ENCODE measurements around the gene OASL.

The OASL gene

DNA sequence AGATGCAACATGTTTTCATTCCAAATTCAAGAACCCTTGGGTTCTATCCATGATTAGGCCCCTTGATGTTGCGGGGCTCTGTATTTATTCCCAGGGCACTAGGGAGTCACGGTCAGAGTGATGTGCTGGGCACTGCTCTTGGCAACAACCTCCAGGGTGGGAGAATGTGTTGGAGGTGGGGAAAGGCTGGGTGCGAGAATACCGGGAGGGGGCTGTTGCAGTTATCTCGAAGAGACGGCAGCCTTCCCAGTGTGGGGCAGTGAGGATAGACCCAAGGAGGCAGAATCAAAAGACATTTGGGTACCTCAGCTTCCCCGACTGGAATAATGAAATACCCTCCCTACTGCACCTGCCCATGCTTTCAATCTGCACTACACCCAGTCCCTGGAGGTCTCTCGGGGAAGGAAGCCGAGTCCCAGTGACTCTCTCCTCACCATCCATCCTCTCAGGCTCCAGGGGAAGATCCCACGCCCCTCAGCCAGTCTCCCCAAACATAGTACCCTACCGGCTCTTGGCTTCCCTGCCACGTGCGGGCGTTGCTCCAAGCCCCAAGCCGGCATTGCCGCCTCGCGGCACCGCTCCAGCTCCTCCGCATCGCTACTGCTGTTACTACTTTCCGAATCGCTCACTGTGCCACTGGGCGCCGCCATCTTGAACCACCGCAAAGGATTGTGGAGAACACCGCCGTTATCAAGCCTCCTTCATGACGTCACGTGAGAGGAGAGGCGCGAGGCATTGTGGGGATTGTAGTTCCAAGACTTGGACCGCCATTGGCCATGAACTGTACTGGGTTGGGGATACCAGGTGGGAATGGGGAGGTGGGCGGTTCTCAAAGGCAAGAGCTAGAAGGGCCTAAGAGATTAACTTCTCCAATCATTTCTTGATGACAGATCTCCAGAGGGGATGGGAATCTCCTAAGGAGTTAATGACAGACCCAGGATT is 22.9 kb downstream of the OASL start, which contains the start of gene C12orf43:
C12orf43 (minus strand) TSS at position 663 of the 942 bp plus-strand sequence; CDS start at position 650, 13 bp downstream.
- DNase-seq (ENCODE audit: low read depth, low spot score) = peak; percentile 95

DNA sequence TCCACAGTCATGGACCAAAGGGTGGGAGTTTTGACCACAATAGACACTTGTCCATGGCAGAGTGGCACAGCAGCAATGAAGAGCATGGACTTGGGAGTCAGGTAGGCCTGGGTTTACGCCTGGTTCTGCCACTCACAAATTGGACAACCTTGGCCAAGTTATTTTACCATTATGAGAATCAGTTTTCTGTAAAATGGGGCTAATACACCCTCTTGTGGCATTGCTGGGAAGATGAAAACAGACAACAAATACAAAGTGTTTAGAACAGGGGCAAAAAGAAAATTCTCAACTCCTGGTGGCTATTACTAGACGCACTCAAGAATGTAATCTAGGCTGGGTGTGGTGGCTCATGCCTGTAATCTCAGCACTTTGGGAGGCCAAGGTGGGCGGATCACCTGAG is 25.3 kb downstream of the OASL start:
- no peak for DNase-seq (ENCODE audit: low read depth, low spot score)

DNA sequence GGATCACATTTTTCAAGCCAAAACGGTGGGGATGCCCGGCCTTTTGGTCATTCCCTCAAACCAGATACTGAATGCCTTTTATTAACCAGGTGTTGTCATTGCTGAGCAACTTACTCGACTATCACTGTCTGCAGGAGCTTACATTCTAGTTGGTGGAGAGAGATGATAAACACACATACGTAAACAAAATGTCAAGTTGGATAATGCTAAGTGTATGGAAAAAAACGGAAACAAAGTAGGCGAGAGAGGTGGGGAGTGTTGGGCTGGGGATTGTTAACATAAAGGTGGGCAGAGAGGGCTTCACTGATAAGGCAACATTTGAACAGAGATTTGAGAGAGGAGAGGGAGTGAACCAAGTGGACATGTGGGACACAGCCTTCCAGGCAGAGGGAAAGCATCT is 27.2 kb downstream of the OASL start:
- DNase-seq (ENCODE audit: low read depth, low spot score) = no peak

DNA sequence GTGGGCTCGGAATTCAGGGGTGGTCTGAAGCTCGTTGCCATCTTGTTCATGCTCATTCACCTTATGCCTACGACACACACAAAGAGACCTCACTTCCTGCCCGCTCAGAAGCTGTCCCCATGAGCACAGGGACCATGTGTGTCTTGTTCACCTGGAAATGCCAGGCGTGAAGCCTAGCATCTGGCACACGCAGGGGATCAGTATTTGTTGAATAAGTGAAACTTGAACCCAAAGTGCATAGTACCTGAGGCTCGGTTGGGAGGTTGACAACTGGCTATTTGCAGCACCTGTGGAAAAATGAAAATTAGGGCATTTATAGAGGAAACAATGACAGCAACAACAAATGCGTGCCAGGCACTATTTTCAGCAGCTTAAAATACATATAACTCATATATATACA is 28.2 kb downstream of the OASL start:
- no peak for DNase-seq (ENCODE audit: low read depth, low spot score)

DNA sequence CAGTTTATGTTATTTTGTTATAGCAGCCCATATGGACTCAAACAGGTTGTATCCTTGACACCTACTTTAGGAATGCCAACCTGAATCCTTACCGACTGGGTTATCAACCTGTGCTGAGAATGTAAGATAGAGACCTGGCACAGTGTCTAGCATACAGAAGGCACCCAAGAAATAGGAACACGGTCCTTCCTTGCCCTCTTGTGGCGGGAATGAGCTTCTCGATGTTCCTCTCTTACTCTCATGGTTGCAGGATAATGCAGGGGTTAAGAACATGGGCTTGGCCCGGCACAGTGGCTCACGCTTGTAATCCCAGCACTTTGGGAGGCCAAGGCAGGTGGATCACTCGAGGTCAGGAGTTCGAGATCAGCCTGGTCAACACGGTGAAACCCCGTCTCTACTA is 29.3 kb downstream of the OASL start:
- DNase-seq (ENCODE audit: low read depth, low spot score) = peak; percentile 72

DNA sequence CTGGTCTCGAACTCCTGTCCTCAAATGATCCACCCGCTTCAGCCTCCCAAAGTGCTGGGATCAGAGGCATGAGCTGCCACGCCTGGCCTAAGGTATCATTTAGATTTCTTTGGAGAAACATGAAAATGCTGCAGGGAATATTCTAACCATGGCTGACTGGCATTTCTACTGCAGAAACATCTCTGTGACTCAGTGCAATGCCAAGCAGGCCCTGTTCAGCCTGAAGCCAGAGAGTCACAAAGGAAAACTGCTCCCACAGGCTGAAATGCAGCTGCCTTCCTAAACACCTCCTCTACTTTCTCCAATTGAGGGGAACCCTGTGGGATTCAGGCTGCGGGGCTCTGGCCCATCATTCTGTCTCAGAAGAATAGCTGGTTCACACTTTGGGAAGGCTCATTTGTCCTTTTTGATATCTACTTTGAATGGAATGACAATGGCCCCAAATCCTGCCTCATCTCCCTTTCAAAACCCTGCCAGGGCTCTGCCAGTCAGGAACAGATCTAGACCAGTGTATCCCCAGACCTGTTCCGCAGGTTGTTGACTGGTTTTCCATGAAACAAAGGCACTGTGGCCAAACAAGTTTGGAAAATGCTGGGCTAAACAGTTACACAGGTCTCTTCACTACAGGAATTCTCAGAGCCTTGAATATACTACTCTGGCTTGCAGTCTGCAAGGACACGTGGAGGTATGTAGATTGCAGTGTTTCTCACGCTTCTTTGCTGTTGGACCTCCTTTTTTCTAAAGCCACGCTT is 30.5 kb downstream of the OASL start:
- DNase-seq (ENCODE audit: low read depth, low spot score) = no peak

DNA sequence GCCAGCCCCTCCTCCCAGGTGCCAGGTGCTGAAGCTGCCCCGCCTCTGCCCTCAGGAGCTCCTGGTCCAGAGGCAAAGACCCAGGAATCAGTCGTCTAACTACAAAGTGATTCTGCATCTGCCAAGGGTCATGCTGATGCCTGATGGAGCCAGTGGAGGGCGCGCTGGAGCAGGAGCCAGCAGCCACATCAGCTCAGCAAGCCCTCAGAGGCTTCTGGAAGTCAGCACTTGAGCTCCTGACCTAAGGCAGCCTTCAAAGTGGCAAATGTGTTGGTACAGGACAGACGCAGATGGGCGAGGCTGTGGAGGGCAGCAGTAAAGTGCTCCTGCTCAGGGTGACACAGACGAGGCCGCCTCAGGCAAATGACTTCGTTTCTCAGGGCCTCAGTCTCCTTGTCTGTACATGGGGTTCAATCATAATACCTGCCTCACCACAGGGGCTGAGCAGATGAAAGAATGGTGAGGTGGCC is 33.7 kb downstream of the OASL start:
- DNase-seq (ENCODE audit: low read depth, low spot score) = peak; percentile 62

DNA sequence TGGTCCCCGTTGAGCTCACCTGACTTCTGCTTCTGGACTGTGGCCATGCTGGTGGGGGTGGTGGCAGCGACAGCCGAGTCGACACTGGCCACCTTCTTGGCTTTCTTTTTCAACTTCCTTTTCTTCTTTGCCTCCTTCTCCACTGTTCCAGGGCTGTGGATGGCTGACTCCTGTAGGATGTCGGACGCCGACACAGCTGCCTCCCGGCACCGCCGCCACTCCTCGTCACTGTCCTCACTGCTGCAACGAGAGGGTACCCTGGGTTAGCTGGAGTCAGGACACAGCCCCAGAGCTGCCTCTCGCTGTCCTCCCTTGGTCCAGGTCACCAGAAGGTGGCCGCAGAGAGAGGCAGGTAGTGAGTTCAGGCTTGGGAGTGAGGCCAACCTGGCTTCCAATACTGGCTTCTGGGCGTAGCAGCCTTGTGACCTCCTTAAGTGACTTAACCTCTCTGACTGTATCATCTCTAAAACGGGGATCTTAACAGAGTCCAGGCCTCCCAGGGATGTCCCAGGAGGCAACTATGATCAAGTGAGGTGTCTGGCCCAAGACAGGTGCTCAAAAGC is 34.7 kb downstream of the OASL start:
- no peak for DNase-seq (ENCODE audit: low read depth, low spot score)

DNA sequence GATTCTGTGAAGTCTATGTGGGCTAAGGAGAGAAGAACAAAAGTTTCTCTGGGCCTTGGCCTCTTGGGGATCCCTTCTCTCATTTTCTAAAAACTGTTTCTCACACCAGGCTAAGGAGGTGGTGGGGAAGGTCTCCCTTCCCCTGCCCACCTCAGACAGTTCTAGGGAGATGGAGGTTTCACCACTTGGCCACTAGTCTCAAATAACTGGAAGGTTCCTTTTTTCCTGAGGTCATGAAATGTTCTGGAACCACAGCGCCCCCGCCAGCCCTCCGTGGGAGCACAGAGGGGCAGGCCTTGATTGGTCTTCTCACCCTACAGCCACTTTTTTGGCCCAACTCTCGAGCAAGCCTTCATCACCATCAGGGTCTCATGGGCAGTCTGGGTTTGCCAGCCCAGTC is 35.4 kb downstream of the OASL start:
- DNase-seq (ENCODE audit: low read depth, low spot score) = no peak

DNA sequence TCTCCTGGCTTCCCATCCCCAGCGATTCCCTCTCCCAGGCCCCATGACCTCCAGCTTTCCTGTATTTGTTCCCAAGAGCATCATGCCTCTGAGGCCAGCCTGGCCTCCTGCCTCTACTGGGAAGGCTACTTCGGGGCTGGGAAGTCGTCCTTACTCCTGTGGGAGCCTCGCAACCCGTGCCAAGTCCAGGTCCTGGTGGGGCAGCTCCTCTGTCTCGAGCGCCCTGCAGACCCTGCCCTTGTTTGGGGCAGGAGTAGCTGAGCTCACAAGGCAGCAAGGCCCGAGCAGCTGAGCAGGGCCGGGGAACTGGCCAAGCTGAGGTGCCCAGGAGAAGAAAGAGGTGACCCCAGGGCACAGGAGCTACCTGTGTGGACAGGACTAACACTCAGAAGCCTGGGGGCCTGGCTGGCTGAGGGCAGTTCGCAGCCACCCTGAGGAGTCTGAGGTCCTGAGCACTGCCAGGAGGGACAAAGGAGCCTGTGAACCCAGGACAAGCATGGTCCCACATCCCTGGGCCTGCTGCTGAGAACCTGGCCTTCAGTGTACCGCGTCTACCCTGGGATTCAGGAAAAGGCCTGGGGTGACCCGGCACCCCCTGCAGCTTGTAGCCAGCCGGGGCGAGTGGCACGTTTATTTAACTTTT is 37.1 kb downstream of the OASL start:
- DNase-seq (ENCODE audit: low read depth, low spot score) = no peak

DNA sequence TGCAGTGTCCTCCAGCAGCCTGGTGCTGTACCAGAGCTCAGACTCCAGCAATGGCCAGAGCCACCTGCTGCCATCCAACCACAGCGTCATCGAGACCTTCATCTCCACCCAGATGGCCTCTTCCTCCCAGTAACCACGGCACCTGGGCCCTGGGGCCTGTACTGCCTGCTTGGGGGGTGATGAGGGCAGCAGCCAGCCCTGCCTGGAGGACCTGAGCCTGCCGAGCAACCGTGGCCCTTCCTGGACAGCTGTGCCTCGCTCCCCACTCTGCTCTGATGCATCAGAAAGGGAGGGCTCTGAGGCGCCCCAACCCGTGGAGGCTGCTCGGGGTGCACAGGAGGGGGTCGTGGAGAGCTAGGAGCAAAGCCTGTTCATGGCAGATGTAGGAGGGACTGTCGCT is 38.0 kb downstream of the OASL start:
- no peak for DNase-seq (ENCODE audit: low read depth, low spot score)

DNA sequence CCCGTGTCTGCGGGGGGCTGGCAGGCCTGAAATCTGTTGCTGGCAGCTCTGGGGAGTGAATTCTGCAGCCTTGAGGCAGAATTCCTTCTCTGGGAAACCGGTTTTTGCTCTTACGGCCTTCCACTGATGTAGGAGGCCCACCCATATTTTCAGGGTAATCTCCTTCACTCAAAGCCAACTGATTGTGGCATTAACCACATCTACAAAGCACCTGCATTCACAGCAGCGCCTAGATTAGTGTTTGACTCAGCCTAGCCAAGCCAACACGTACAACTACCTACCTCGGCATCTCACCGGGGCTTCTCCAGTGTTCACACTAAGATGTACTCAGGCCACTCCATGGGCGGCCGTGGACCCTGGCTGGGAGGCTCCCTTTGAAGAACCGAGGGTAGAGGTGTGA is 38.5 kb downstream of the OASL start:
- no peak for DNase-seq (ENCODE audit: low read depth, low spot score)

DNA sequence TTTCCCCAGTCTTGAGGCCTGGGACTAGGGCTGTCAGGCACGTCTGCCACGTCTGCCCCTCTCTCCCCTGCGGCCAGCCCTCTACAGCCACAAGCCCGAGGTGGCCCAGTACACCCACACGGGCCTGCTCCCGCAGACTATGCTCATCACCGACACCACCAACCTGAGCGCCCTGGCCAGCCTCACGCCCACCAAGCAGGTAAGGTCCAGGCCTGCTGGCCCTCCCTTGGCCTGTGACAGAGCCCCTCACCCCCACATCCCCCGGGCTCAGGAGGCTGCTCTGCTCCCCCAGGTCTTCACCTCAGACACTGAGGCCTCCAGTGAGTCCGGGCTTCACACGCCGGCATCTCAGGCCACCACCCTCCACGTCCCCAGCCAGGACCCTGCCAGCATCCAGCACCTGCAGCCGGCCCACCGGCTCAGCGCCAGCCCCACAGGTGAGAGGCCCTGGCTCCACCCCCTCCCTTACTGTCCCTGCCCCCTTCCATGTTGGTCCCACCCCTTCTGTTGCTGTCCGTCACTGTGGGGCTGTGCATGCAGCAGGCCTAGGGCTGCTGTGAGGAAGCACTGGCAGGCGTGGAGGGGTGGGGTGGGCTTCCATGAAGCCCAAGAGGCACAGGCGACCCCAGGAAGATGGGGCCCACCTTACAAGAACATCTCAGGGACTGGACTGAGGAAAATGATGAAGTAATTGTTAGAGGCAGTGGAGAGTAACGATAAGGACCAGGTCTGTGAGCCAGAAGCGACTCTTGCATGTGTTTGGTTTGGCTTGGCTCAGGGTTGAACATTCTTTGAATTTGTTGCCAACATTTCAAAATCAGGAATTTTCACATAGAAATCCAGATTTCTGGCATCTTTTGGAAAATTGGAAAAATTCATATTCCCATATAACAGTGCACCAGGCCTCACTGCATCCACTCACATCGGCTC is 39.6 kb downstream of the OASL start:
- peak; percentile 67 for DNase-seq (ENCODE audit: low read depth, low spot score)

DNA sequence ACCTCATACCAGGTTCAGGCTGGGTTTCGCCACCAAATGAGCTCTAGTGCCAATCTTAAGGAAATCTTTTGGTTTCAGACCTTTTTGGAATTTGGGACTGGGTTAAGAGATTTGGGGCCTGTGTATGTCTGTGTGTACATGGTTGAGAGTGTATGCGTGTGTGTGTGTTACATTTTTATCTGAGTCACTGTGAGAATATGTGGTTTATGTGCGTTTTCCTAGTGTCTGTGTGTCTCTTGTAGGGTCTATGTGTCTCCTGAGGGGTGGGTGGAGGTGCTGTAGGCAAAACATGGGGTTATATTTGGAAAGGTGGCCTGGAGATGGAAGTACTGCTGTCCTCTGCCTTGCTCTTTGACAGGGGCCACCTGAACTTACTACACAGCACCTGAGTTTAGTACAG is 40.6 kb downstream of the OASL start:
- no peak for DNase-seq (ENCODE audit: low read depth, low spot score)

DNA sequence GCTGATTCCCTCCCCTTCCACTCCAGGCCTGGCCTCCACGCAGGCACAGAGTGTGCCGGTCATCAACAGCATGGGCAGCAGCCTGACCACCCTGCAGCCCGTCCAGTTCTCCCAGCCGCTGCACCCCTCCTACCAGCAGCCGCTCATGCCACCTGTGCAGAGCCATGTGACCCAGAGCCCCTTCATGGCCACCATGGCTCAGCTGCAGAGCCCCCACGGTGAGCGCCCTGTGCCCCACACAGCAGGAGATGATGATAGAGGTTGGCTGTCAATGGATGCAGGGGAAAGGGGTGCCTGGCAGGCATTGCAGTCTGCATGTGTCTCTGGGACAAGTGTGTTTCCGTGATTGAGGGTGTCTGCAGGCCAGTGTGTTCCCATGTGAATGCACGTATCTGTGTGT is 41.6 kb downstream of the OASL start:
- no peak for DNase-seq (ENCODE audit: low read depth, low spot score)

DNA sequence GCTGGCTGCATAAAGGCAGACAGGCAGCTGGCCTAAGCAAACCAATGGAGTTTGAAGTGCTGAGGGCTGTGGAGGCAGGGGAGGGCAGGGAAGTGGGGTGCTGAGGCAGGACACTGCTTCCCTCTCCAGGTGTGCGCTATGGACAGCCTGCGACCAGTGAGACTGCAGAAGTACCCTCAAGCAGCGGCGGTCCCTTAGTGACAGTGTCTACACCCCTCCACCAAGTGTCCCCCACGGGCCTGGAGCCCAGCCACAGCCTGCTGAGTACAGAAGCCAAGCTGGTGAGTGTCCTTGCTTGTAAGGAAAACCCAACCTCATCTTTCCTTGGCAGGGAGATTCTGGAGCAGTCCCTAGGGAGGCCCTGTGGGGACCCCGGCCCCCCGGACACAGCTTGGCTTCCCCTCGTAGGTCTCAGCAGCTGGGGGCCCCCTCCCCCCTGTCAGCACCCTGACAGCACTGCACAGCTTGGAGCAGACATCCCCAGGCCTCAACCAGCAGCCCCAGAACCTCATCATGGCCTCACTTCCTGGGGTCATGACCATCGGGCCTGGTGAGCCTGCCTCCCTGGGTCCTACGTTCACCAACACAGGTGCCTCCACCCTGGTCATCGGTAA is 42.8 kb downstream of the OASL start:
- no peak for DNase-seq (ENCODE audit: low read depth, low spot score)

DNA sequence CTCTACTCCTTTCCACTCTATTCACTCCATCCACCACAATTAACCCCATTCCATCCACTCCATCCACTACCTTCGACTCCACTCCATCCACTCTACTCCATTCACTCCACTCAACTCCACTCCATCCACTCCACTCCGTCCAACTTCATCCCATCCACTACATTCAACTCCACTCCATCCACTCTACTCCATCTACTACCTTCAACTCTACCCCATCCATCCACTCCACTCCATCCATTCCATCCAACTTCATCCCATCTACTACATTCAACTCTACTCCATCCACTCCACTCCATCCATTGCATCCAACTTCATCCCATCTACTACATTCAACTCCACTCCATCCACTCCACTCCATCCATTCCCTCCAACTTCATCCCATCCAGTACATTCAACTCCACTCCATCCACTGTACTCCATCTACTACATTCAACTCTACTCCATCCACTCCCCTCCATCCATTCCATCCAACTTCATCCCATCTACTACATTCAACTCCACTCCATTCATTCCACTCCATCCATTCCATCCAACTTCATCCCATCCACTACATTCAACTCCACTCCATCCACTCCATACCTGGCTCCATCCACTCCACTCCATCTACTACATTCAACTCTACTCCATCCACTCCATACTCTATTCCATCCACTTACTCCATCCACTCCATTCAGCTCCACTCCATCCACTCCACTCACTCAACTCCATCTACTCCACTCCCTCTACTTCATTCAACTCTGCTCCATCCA is 44.3 kb downstream of the OASL start:
- DNase-seq (ENCODE audit: low read depth, low spot score) = no peak

DNA sequence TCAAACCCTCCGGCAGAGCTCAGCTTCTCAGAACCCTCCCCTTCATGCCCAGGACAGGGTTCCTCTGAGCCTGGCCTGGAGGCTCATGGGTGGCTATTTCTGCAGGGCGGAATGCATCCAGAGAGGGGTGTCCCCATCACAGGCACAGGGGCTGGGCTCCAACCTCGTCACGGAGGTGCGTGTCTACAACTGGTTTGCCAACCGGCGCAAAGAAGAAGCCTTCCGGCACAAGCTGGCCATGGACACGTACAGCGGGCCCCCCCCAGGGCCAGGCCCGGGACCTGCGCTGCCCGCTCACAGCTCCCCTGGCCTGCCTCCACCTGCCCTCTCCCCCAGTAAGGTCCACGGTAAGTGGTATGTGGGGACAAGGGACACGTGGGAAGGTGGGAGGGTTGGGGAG is 45.0 kb downstream of the OASL start:
- DNase-seq (ENCODE audit: low read depth, low spot score) = no peak

DNA sequence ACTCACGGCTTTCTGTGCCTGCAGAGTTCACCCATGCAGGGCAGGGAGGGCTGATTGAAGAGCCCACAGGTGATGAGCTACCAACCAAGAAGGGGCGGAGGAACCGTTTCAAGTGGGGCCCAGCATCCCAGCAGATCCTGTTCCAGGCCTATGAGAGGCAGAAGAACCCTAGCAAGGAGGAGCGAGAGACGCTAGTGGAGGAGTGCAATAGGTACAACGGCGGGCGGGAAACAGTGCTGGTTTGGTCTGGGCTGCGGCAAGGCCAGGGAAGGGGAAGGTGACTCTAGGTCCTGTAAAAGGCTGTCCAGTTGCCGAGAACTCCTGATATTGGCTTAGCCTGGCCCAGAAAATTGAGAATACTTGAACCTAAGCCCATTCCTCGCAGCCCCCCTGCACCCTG is 45.5 kb downstream of the OASL start:
- DNase-seq (ENCODE audit: low read depth, low spot score) = no peak

DNA sequence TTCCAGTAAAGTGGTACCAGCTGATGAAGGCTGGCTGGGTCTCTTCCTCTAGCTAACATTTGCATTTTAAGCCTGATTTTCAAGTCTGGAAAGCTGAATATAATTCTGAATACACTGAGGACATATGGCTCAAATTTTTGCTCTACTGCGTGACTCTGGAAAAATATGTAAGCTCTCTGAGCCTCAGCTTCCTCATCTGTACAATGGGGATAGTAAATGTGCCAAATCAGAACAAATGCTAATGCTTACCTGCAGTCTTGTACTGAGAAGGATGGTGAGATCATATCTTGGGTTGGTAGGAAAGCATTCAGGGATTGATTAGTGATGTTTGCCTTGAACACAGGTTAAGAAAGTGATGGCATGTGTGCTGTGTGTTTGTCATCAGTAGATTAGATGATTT is 46.1 kb downstream of the OASL start:
- no peak for DNase-seq (ENCODE audit: low read depth, low spot score)
